Measurements from ENCODE around the gene ABCA1.
"Not testable (repeated sequence)": the region's sequence is repeated elsewhere in the genome, so short reads cannot be mapped to it uniquely, and the experiment has no call there.

Gene ABCA1

GRCh38 chr9:104794070-104794469 is 133.9 kb downstream of the ABCA1 start:
- no peak for DNase-seq (ENCODE audit: low spot score)

- no peak for DNase-seq (ENCODE audit: low spot score)
Observed at GRCh38 chr9:104788251-104788650, 139.7 kb downstream of the ABCA1 start.

GRCh38 chr9:104787306-104788015 is 140.5 kb downstream of the ABCA1 start:
- no peak for DNase-seq (ENCODE audit: low spot score)

GRCh38 chr9:104786293-104786692 is 141.7 kb downstream of the ABCA1 start:
- DNase-seq (ENCODE audit: low spot score): no peak

- DNase-seq (ENCODE audit: low spot score): no peak
Observed at GRCh38 chr9:104784098-104784497, 143.9 kb downstream of the ABCA1 start.

GRCh38 chr9:104783588-104783987 is 144.4 kb downstream of the ABCA1 start:
- no peak for DNase-seq (ENCODE audit: low spot score)

- peak; percentile 40 for DNase-seq (ENCODE audit: low spot score)
Observed at GRCh38 chr9:104780796-104781395, 147.1 kb downstream of the ABCA1 start.

- no peak for DNase-seq (ENCODE audit: low spot score)
Observed at GRCh38 chr9:104779946-104780535, 147.9 kb downstream of the ABCA1 start.

GRCh38 chr9:104779334-104779733 is 148.6 kb downstream of the ABCA1 start:
- DNase-seq (ENCODE audit: low spot score): no peak

- DNase-seq (ENCODE audit: low spot score): no peak
Observed at GRCh38 chr9:104778802-104779201, 149.2 kb downstream of the ABCA1 start.

- DNase-seq (ENCODE audit: low spot score): no peak
Observed at GRCh38 chr9:104776797-104777196, 151.2 kb downstream of the ABCA1 start.

- DNase-seq (ENCODE audit: low spot score): no peak
Observed at GRCh38 chr9:104775976-104776375, 152.0 kb downstream of the ABCA1 start.

GRCh38 chr9:104775574-104775936 is 152.4 kb downstream of the ABCA1 start:
- no peak for DNase-seq (ENCODE audit: low spot score)

GRCh38 chr9:104774831-104775573 is 153.0 kb downstream of the ABCA1 start:
- no peak for DNase-seq (ENCODE audit: low spot score)

- DNase-seq (ENCODE audit: low spot score): no peak
Observed at GRCh38 chr9:104774132-104774531, 153.8 kb downstream of the ABCA1 start.

- DNase-seq (ENCODE audit: low spot score): no peak
Observed at GRCh38 chr9:104772714-104773510, 155.0 kb downstream of the ABCA1 start.

GRCh38 chr9:104769655-104770054 is 158.3 kb downstream of the ABCA1 start:
- DNase-seq (ENCODE audit: low spot score): no peak

- DNase-seq (ENCODE audit: low spot score): not testable (repeated sequence)
Observed at GRCh38 chr9:104769029-104769428, 158.9 kb downstream of the ABCA1 start.

- no peak for DNase-seq (ENCODE audit: low spot score)
Observed at GRCh38 chr9:104767507-104767906, 160.4 kb downstream of the ABCA1 start.

GRCh38 chr9:104766025-104766424 is 161.9 kb downstream of the ABCA1 start:
- DNase-seq (ENCODE audit: low spot score): no peak

- no peak for DNase-seq (ENCODE audit: low spot score)
Observed at GRCh38 chr9:104765138-104765537, 162.8 kb downstream of the ABCA1 start.

GRCh38 chr9:104758974-104759373 is 169.0 kb downstream of the ABCA1 start:
- DNase-seq (ENCODE audit: low spot score): no peak
